ENCODE data around the gene SLC35F3.
"Not testable (repeated sequence)": the region's sequence is repeated elsewhere in the genome, so short reads cannot be mapped to it uniquely, and the experiment has no call there.

Gene SLC35F3

DNA sequence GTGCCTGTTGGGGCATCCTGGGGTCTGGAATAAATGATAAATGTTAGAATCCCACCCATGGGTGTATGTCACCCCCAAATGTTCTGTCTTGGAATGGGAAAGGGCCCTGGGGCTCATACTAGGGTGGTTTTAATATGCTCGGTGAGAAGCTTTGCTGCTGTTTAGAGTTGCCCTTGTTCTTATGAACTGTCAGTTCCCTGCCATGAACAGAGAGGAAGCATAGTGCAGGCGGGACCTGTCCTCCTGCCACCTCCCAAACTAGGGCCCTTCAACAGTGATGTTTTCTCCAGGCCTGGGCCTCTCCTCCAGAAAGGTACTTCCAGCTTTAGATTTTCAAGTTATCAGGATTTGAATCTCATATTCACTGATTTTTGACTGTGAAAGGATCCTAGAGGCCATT is 388.1 kb downstream of the SLC35F3 start:
- DNase-seq (ENCODE audit: low read depth), result no peak

- no peak for DNase-seq (ENCODE audit: low read depth)
Measured at GRCh38 chr1:234294109-234294817, 389.8 kb downstream of the SLC35F3 start.

DNA sequence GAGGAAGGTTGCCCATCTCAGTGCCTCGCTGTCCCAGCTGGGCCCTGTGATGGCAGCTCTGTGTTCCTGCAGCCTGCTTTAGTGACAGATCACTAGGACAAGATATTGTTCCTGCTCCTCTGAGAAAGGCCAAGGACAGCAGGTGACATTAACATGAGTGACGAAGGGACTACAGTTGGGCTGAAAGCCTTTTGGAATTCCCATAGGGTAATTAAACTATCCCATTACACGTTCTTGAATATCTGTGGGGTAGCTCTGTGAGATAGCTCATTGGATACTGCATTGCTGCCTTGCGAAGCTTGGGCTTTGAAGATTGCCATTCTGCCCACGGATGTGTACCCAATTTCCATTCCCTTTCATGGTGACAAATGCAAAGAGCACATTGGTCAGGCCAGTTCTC is 390.6 kb downstream of the SLC35F3 start:
- no peak for DNase-seq (ENCODE audit: low read depth)

DNA sequence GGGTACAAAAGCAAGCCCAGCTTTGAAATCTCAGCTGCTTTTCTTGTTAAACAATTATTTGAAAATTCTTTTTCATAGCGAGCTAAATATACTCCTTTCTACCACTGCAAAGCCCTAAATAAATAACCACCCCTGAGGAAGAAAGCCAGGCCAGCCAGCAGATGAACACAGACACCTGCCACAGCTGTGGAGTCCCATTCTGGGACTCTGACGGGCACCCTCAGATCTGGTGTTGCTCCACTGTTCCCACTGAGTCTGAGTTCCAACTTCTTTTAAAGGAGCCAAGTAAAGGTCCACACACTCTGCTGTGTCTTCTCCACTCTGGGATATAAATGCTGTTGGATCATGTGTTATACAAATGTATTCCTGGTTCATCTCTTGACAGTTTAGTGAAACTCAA is 391.1 kb downstream of the SLC35F3 start:
- DNase-seq (ENCODE audit: low read depth), result no peak

DNA sequence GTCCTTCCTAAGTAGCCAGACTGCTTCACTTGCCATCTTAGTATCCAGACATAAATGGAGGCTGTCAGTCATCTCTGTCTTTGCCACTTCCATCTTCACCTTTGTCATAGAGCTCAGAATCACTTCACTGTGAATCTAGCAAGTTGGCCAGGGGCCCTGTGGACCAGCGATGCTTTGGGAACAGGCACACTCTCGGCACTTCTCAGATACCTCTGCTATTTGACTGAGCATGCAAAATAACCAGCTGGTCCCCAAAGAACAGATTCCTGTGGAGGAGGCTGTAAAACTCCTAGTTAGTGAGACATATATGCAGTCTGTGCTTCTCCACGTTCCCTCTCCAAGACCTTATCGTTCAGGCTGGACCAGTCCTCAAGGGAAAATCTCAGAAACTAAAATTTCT is 392.0 kb downstream of the SLC35F3 start:
- no peak for DNase-seq (ENCODE audit: low read depth)

GRCh38 chr1:234297668-234298067 is 393.2 kb downstream of the SLC35F3 start:
- DNase-seq (ENCODE audit: low read depth), result no peak

DNA sequence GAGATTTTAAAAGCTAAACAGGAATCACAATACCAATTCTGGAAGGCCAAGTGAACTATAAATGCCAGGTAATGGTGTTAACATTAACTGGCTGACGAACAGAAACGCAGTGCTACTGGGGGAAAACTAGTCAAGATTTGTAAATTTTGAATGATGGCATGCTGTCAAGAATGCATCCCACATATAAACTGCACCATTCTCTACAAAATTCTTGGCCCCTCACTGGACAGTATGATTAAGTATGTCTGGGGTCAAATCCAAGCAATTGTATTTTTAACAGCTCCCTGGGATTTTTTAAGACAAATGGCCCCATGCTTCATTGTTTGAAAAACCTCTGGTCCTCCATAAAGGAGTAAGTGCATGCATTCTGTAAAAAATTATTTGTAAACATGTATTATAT is 395.6 kb downstream of the SLC35F3 start:
- no peak for DNase-seq (ENCODE audit: low read depth)

DNA sequence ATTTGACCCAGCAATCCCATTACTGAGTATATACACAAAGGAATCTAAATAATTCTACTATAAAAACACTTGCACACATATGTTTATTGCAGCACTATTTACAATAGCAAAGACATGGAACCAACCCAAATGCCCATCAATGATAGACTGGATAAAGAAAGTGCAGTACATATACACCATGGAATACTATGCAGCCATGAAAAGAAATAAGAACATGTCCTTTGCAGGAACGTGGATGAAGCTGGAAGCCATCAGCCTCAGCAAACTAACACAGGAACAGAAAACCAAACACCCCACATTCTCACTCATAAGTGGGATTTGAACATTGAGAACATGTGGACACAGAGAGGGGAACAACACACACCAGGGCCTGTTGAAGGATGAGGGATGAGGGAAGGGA is 397.2 kb downstream of the SLC35F3 start:
- not testable (repeated sequence) for DNase-seq (ENCODE audit: low read depth)

GRCh38 chr1:234302354-234302962 is 398.0 kb downstream of the SLC35F3 start:
- no peak for DNase-seq (ENCODE audit: low read depth)

DNA sequence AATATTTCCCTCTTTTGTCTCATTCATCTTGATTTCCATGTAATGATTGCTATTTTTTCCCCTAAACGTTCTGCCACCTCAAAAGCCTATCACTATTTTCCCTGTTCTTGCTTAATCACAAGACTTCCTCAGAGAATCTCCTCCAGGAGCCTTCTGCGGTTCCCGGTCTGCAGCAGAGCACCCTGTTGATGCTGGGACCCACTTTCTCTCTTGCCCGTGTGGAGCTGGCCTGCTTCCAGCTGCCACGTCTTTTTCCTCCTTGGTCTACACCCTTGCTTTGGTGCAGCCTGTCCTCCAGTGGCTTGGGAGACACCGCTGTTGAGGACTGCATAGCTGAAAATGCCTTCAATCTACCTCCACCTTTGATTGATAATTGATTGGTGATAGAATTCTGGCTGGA is 398.8 kb downstream of the SLC35F3 start:
- DNase-seq (ENCODE audit: low read depth), result no peak

DNA sequence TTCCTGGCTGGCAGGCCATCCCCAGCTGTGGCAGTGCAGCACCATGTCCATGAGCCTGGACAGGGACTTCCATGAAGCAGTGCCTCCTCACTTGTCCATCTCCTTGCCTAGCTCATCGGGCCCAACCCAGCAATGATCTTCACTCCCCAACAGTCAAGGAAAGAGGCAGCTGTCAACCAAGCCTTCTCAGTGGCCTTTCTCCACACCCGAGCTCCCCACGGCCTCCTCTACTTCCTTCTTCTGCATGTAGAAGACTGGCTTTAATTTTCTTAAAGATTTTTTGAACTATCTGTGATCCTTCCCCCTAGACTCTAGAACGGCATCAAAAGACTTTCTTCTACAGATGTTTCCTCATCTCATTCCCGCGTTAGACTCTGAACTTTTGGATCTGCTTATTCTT is 403.2 kb downstream of the SLC35F3 start:
- no peak for DNase-seq (ENCODE audit: low read depth)

GRCh38 chr1:234309243-234309597 is 404.7 kb downstream of the SLC35F3 start:
- no peak for DNase-seq (ENCODE audit: low read depth)

DNA sequence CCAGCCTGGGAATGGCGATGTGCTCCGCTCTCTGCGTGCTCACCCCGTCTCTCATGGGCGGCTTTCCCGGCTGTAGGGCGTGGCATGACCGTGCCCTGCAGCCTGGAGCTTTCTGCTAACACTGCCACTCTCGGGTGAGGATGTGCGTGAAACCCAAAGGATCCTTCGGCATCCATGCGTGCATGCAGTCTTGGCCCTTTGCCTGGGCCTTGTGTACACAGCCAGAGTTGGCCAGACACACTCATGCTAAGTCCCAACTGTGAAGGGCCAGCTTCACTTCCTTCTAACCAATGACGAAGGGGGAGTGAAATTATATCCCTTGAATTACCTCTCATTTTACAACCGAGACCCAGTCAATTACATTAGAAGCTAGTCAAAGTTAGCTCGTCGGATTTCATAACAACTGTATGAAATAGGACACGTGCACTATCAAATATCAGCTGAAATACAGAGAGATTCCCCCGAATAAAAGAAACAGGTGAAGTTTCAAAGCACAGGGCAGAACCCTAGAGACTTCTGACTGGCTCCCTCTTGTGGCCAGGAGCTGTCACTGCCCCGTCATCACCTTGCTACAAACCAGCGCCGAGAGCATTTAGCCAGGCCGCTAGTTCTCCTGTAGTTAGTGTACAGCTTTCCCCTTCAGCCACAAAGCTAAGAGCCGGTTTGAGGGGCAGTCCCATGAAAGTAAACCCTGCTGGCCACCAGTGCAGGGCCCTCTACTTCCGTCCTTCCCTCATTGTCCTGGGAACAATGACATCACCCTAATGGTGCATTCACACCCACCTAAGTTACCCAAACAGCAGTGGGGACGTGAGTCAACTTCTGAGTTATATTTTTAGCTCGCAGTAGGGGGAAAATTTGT is 405.4 kb downstream of the SLC35F3 start:
- DNase-seq (ENCODE audit: low read depth), result peak; percentile 17

- no peak for DNase-seq (ENCODE audit: low read depth)
Measured at GRCh38 chr1:234310460-234310817, 406.0 kb downstream of the SLC35F3 start.

GRCh38 chr1:234311414-234311813 is 406.9 kb downstream of the SLC35F3 start:
- DNase-seq (ENCODE audit: low read depth), result no peak

DNA sequence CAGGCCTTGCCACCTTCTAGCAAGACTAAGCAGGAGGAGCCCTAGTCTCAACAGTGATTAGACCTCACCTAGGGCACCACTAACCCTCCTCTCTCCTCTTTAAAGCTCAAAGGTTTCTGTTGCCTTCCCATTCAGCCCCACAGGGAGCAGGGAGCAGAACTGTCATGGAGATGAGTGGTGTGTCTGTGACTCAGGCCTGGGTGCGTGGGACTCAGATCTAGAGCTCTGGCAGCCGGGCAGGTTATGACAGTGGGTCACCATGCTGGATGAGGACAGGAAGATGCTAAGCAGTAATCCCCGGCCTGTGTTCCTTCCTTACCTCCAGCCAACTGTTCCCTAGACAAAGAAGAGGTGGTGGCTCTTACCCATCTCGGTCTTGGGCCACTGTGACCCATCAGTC is 408.7 kb downstream of the SLC35F3 start:
- no peak for DNase-seq (ENCODE audit: low read depth)

GRCh38 chr1:234315091-234315541 is 410.6 kb downstream of the SLC35F3 start:
- peak; percentile 52 for DNase-seq (ENCODE audit: low read depth)

GRCh38 chr1:234315588-234315987 is 411.1 kb downstream of the SLC35F3 start:
- DNase-seq (ENCODE audit: low read depth), result no peak

DNA sequence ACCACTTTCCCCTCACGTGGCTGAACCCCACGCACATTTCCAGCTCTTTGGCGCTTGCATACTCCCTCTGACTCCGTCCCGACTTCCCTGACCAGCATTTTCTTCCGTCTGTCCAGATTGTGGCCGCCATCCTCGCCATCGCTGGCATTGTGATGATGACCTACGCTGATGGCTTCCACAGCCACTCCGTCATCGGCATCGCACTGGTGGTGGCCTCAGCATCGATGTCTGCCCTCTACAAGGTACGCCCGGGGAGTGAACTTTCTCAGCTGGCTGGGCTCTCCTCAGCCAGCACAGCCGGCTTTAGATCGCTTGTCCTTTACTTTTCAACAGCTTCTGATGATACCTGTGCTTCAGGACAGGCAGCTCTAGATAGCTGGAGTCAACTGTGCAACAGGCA is 412.0 kb downstream of the SLC35F3 start:
- DNase-seq (ENCODE audit: low read depth), result no peak

- DNase-seq (ENCODE audit: low read depth), result no peak
Measured at GRCh38 chr1:234316937-234317336, 412.5 kb downstream of the SLC35F3 start.

- DNase-seq (ENCODE audit: low read depth), result no peak
Measured at GRCh38 chr1:234320069-234320468, 415.6 kb downstream of the SLC35F3 start.

DNA sequence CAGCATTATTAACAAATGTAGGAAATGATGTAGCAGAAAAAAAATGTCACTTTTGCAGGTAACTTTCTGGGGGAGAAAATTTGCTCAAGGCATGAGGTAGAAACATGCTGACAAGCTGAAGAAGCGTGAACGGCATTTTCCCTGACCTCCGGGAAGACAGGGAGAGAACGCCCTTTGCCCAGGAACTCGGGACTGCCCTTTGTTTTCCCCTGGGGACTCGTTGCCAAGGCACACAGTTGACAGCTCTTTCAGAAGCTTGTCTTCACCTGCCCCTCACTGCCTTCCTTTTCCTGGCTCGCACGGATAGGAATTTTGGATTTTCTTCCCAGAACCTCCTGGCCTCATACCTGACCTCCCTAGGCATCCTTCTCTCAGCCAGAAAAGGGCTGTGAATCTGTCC is 416.1 kb downstream of the SLC35F3 start:
- no peak for DNase-seq (ENCODE audit: low read depth)

DNA sequence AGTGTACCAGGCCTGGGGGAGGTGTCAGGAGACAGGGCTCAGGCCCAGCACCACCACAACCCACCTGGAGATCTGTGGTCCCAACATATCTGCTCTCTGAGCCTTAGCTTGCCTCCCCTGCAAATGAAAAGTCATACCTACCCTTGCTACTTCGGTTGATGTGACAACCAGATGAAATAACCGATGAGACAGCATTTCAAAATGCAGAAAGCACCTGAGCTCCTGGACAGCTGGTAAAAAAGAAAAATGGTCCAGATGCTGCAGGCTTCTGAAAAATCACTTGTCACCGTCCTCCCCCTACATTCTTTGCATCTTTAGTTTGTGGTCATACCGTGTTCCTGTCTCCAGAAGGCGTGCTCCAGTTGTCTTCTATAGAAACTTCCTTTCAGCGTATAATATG is 416.8 kb downstream of the SLC35F3 start:
- no peak for DNase-seq (ENCODE audit: low read depth)
